HepG2 (cell line): ENCODE measurements around the gene TMEM236. TPM values are rescaled to one million over a fixed set of nuclear protein-coding genes. Genes with fewer than 3 reads are reported as not detected.

Experiments
- ATAC-seq: fragments of 200-7000 bp; cut with Tn5 transposase; 3 replicates; pipeline ENCODE4 v1.9.1; 2020; ENCODE audit warnings: mild to moderate bottlenecking, moderate library complexity
- BruUV-seq: library from RNA; stranded (reverse); fragments of 400-500 nt; replicated peaks from 2 replicates; lab custom pipeline; 2021; lab: Mats Ljungman, UMichigan
- CTCF ChIA-PET: fragments of 300-600 bp; formaldehyde crosslinking; extraction: SDS; loops from one replicate; lab custom pipeline; 2021; ENCODE audit warnings: low total read pairs, inconsistent platforms, low intra/inter-chr PET ratio; lab: Yijun Ruan, JAX
- POLR2A ChIA-PET: fragments of 350-600 bp; sonication (Branson Sonifier 250); formaldehyde crosslinking; loops from one replicate; lab custom pipeline; 2020; ENCODE audit warnings: antibody characterized with exemption, inconsistent platforms; lab: Yijun Ruan, JAX
- DNase-seq: peaks from one replicate; pipeline ENCODE4 v3.0.0-alpha.2; 2015; ENCODE audit warnings: low spot score
- FAIRE-seq: peaks from 3 replicates; lab custom pipeline; 2011; peaks lifted over from hg19 to GRCh38; lab: Jason Lieb, UNC
- H2AFZ ChIP-seq: one replicate; pipeline ENCODE4 v1.6.1; 2011; ENCODE audit warnings: low read length, inconsistent platforms
- H3K27ac ChIP-seq: fragments of 300-600 bp; 3 replicates; pipeline ENCODE4 v1.8.0; 2011; ENCODE audit warnings: mixed run types, mild to moderate bottlenecking, mixed read lengths, low read length, inconsistent platforms; ENCODE audit not compliant: insufficient read depth; ENCODE audit errors: extremely low read length
- H3K27me3 ChIP-seq, 2 experiments: fragments of 200-600 bp in 1 of 2; 2 replicates in 1 of 2; 3 replicates in 1 of 2; pipeline versions ENCODE4 v1.6.0 to v1.8.0; 2011; ENCODE audit warnings: low read length in 2 of 2, mild to moderate bottlenecking in 2 of 2, moderate library complexity in 2 of 2, inconsistent platforms in 1 of 2; ENCODE audit not compliant: insufficient read depth in 2 of 2, control insufficient read depth in 1 of 2
- H3K36me3 ChIP-seq, 2 experiments: fragments of 200-600 bp in 1 of 2; replicated peaks in 1 of 2; 2 replicates in 1 of 2; 3 replicates in 1 of 2; pipeline versions ENCODE4 v1.5.1 to v1.8.0; 2011; ENCODE audit warnings: low read length in 2 of 2, inconsistent platforms in 1 of 2; ENCODE audit not compliant: insufficient read depth in 2 of 2, control insufficient read depth in 1 of 2
- H3K4me1 ChIP-seq: 2 replicates; pipeline ENCODE4 v1.5.1; 2012; ENCODE audit warnings: low read length, inconsistent platforms; ENCODE audit not compliant: insufficient read depth
- H3K4me2 ChIP-seq: 2 replicates; pipeline ENCODE4 v1.6.0; 2011; ENCODE audit warnings: low read depth, low read length, inconsistent platforms
- H3K4me3 ChIP-seq, 3 experiments: fragments of 200-600 bp in 1 of 3; sonication (generic), shearing (Covaris generic) in 1 of 3; replicated peaks in 1 of 3; 2 replicates each; pipeline ENCODE4 v1.5.1; 2011 to 2016; ENCODE audit warnings: low read length in 3 of 3, inconsistent platforms in 2 of 3, low read depth in 2 of 3, mild to moderate bottlenecking in 2 of 3, control low read depth in 1 of 3, mixed read lengths in 1 of 3; ENCODE audit not compliant: insufficient read depth in 1 of 3
- H3K79me2 ChIP-seq: one replicate; pipeline ENCODE4 v1.6.1; 2011; ENCODE audit warnings: low read length, inconsistent platforms; ENCODE audit not compliant: insufficient read depth
- H3K9ac ChIP-seq: 2 replicates; pipeline ENCODE4 v1.6.0; 2011; ENCODE audit warnings: mild to moderate bottlenecking, low read depth, low read length, inconsistent platforms; ENCODE audit not compliant: insufficient read depth
- H3K9me3 ChIP-seq: 2 replicates; pipeline ENCODE4 v1.5.1; 2012; ENCODE audit warnings: mild to moderate bottlenecking, low read length
- H4K20me1 ChIP-seq: 2 replicates; pipeline ENCODE4 v1.6.0; 2011; ENCODE audit warnings: inconsistent platforms, mild to moderate bottlenecking, low read length, moderate library complexity; ENCODE audit not compliant: insufficient read depth
- ATF7 ChIP-seq, 2 experiments: fragments of 450-650 bp in 1 of 2; sonication (generic) in 1 of 2; formaldehyde crosslinking in 1 of 2; IDR thresholded peaks; 2 replicates each; pipeline versions ENCODE4 v1.4.0 to v1.6.1; 2016 to 2020; ENCODE audit warnings: antibody characterized with exemption in 1 of 2, mild to moderate bottlenecking in 1 of 2, missing genetic modification reagents in 1 of 2
- ZBTB21 ChIP-seq: sonication (generic); formaldehyde crosslinking; IDR thresholded peaks from 2 replicates; pipeline ENCODE4 v1.4.0; 2020; ENCODE audit warnings: missing genetic modification reagents
- ZIK1 ChIP-seq: sonication (generic); formaldehyde crosslinking; IDR thresholded peaks from 2 replicates; pipeline ENCODE4 v1.5.0; 2020; ENCODE audit warnings: mild to moderate bottlenecking, low read depth, missing genetic modification reagents, borderline replicate concordance
- ZNF143 ChIP-seq: sonication (generic); formaldehyde crosslinking; IDR thresholded peaks from 2 replicates; pipeline ENCODE4 v1.4.0; 2020; ENCODE audit warnings: missing genetic modification reagents
- WGBS: methylation state at CpG from one replicate; pipeline ENCODE4 v1.1.6; 2017; ENCODE audit warnings: low lambda C conversion rate; 5-methylcytosine and 5-hydroxymethylcytosine counted together
- in situ Hi-C: cut with HindIII; loops from 2 replicates; pipeline ENCODE4 v1.10.0; 2017; ENCODE audit warnings: low pct_unique_long_range_greater_than_20kb; ENCODE audit not compliant: extremely low pct_ligation_motif_present
- intact Hi-C: fragments of 100-400 bp; cut with micrococcal nuclease; formaldehyde crosslinking; loops from one replicate; pipeline ENCODE4 v1.10.0; 2022; ENCODE audit not compliant: unreplicated experiment
- polyA plus RNA-seq, 8 experiments: library from polyadenylated mRNA; depleted of rRNA in 3 of 8; stranded (reverse) in 7 of 8; unstranded in 1 of 8; fragments of >200 nt; fragmentation: Illumina TruSeq in 4 of 8; extraction: Trizol in 4 of 8; gene quantifications; 2 replicates each; pipeline versions ENCODE4 v1.2.1 to v1.2.3, GENCODE V29; 2011 to 2016; ENCODE audit warnings: low read depth in 4 of 8, missing spikeins in 1 of 8, mixed read lengths in 1 of 8; ENCODE audit not compliant: insufficient read depth in 1 of 8
- total RNA-seq, 5 experiments: library from RNA; depleted of rRNA; stranded (reverse); fragments of >200 nt; fragmentation: Illumina TruSeq; extraction: Trizol; gene quantifications; 2 replicates each; pipeline ENCODE4 v1.2.3, GENCODE V29; 2016; ENCODE audit warnings: low read depth in 1 of 5
- TF ChIP-seq, protein P1 (sequence below): sonication (generic); formaldehyde crosslinking; conservative IDR thresholded peaks from 2 replicates; pipeline ENCODE4 v1.8.0; 2022; ENCODE audit warnings: mild to moderate bottlenecking, moderate library complexity, missing genetic modification reagents
- TF ChIP-seq, protein P2 (sequence below): sonication (generic); formaldehyde crosslinking; IDR thresholded peaks from 2 replicates; pipeline ENCODE4 v1.4.0; 2020; ENCODE audit warnings: mild to moderate bottlenecking, low read depth, missing genetic modification reagents

TMEM236 gene
- total and polyA plus RNA-seq, 2 of the 13 experiments (the other 11 are each of a cell fraction or from before 2014, with no cell fraction given), result 0.04 to 0.08 TPM

- 0 out of 3 replicates have a peak, but pooled peaks have one; percentile 18 for ATAC-seq
- no peak for FAIRE-seq
- DNase-seq, result no peak
- peaks cover 5% of the 10 kb centered on the region; the same call in 1 of the 2 replicates for H3K4me1 ChIP-seq
- no peaks in the 10 kb centered on the region for H3K27me3 ChIP-seq
- no peaks in the 10 kb centered on the region for H3K79me2 ChIP-seq
- no peak overlapping the region for H3K27ac ChIP-seq
- no peaks in the 10 kb centered on the region for H3K36me3 ChIP-seq
- TF ChIP-seq ZNF143 (CRISPR knock-in tag) (no peak), ZBTB21 (CRISPR knock-in tag) (no peak), ATF7 (IDR thresholded peaks at IDR 0.05) (peak; percentile 61), ATF7 (CRISPR knock-in tag; IDR thresholded peaks at IDR 0.05) (no peak), ZIK1 (no peak)
- TF ChIP-seq, protein P1, sequence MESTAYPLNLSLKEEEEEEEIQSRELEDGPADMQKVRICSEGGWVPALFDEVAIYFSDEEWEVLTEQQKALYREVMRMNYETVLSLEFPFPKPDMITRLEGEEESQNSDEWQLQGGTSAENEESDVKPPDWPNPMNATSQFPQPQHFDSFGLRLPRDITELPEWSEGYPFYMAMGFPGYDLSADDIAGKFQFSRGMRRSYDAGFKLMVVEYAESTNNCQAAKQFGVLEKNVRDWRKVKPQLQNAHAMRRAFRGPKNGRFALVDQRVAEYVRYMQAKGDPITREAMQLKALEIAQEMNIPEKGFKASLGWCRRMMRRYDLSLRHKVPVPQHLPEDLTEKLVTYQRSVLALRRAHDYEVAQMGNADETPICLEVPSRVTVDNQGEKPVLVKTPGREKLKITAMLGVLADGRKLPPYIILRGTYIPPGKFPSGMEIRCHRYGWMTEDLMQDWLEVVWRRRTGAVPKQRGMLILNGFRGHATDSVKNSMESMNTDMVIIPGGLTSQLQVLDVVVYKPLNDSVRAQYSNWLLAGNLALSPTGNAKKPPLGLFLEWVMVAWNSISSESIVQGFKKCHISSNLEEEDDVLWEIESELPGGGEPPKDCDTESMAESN, result no peak
- TF ChIP-seq, protein P2, sequence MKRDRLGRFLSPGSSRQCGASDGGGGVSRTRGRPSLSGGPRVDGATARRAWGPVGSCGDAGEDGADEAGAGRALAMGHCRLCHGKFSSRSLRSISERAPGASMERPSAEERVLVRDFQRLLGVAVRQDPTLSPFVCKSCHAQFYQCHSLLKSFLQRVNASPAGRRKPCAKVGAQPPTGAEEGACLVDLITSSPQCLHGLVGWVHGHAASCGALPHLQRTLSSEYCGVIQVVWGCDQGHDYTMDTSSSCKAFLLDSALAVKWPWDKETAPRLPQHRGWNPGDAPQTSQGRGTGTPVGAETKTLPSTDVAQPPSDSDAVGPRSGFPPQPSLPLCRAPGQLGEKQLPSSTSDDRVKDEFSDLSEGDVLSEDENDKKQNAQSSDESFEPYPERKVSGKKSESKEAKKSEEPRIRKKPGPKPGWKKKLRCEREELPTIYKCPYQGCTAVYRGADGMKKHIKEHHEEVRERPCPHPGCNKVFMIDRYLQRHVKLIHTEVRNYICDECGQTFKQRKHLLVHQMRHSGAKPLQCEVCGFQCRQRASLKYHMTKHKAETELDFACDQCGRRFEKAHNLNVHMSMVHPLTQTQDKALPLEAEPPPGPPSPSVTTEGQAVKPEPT (CRISPR knock-in tag), result no peak
- ChIA-PET POLR2A (interaction anchor here (1.1 kb wide), 1 partner anchor 117 kb away, joined by 3 read pairs; no protein-coding TSS in a partner anchor), CTCF (no interaction called here)
- H3K9me3 ChIP-seq, result no peaks in the 10 kb centered on the region
- in situ Hi-C loops, result no loop called here
- H3K9ac ChIP-seq, result no peak overlapping the region
- H2AFZ ChIP-seq, result no peak overlapping the region
- no peak overlapping the region for H3K4me3 ChIP-seq
- no peaks in the 10 kb centered on the region for H4K20me1 ChIP-seq
- 63% methylated on average over 4 of the region's 6 CpGs for WGBS
- intact Hi-C loops, result no loop called here
- no TSS peak for BruUV-seq
- H3K4me2 ChIP-seq, result no peak overlapping the region
Measured at GRCh38 chr10:17733620-17734019, 18.4 kb upstream of the TMEM236 start.
